ENCODE measurements around the gene FXYD3. TPM values are rescaled to one million over a fixed set of nuclear protein-coding genes. Genes with fewer than 3 reads are reported as not detected.
A peak's percentile ranks its signal among the peaks of the same experiment; 100 is the strongest.

FXYD3 gene
- total RNA-seq, 1 donor from 2014 or later = 2.8 TPM

DNA sequence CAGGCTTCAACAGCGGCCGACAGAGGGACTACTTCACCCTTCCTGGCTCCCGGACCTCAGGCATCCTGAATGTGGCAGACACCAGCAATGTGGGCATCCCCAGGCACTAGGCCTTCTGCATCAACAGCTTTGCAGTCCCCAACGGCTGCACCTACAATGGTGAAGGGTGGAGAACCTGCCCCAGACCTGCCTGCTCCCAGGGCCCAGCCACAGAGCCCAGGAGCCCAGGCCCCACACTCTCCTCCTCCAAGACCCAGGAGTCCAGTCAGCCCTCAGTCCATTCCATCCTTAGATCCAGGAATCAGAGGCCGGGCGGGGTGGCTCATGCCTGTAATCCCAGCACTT, 39.6 kb upstream of the FXYD3 start:
- H3K9me3 Mint-ChIP-seq = no peaks in the 10 kb centered on the region
- H3K4me3 Mint-ChIP-seq = no peak overlapping the region
- no peak overlapping the region for H3K27ac Mint-ChIP-seq (ENCODE audit: unreplicated experiment)
- no peaks in the 10 kb centered on the region for H3K27me3 Mint-ChIP-seq (ENCODE audit: low read depth)
- no peaks in the 10 kb centered on the region for H3K36me3 Mint-ChIP-seq (ENCODE audit: low read depth)
- no peak for DNase-seq (ENCODE audit: low read depth, low spot score)
- no peak for TF ChIP-seq CTCF (conservative IDR thresholded peaks at IDR 0.05)
- H3K4me1 Mint-ChIP-seq = no peaks in the 10 kb centered on the region

- H3K27me3 Mint-ChIP-seq (ENCODE audit: low read depth) = no peaks in the 10 kb centered on the region
- no peaks in the 10 kb centered on the region for H3K36me3 Mint-ChIP-seq (ENCODE audit: low read depth)
- no peak for TF ChIP-seq CTCF (conservative IDR thresholded peaks at IDR 0.05)
- DNase-seq (ENCODE audit: low read depth, low spot score) = no peak
- H3K27ac Mint-ChIP-seq (ENCODE audit: unreplicated experiment) = no peak overlapping the region
- H3K9me3 Mint-ChIP-seq = no peaks in the 10 kb centered on the region
- H3K4me3 Mint-ChIP-seq = no peak overlapping the region
- H3K4me1 Mint-ChIP-seq = no peaks in the 10 kb centered on the region
Observed at GRCh38 chr19:35076657-35077056, 39.0 kb upstream of the FXYD3 start.

- no peaks in the 10 kb centered on the region for H3K27me3 Mint-ChIP-seq (ENCODE audit: low read depth)
- TF ChIP-seq CTCF (conservative IDR thresholded peaks at IDR 0.05) = no peak
- H3K36me3 Mint-ChIP-seq (ENCODE audit: low read depth) = no peaks in the 10 kb centered on the region
- H3K9me3 Mint-ChIP-seq = no peaks in the 10 kb centered on the region
- no peak for DNase-seq (ENCODE audit: low read depth, low spot score)
- H3K27ac Mint-ChIP-seq (ENCODE audit: unreplicated experiment) = peak overlapping the region; percentile 95
- H3K4me1 Mint-ChIP-seq = peaks cover 3% of the 10 kb centered on the region
- no peak overlapping the region for H3K4me3 Mint-ChIP-seq
Observed at GRCh38 chr19:35077411-35078223, 38.0 kb upstream of the FXYD3 start.

GRCh38 chr19:35079826-35080225, 35.8 kb upstream of the FXYD3 start:
- no peak for TF ChIP-seq CTCF (conservative IDR thresholded peaks at IDR 0.05)
- no peak overlapping the region for H3K4me3 Mint-ChIP-seq
- DNase-seq (ENCODE audit: low read depth, low spot score) = no peak
- H3K27ac Mint-ChIP-seq (ENCODE audit: unreplicated experiment) = peak overlapping the region; percentile 43
- H3K4me1 Mint-ChIP-seq = peaks cover 18% of the 10 kb centered on the region
- no peaks in the 10 kb centered on the region for H3K36me3 Mint-ChIP-seq (ENCODE audit: low read depth)
- H3K9me3 Mint-ChIP-seq = no peaks in the 10 kb centered on the region
- H3K27me3 Mint-ChIP-seq (ENCODE audit: low read depth) = no peaks in the 10 kb centered on the region

GRCh38 chr19:35080613-35081170, 34.9 kb upstream of the FXYD3 start:
- no peak for TF ChIP-seq CTCF (conservative IDR thresholded peaks at IDR 0.05)
- Mint-ChIP-seq H3K4me3 (no peak overlapping the region), H3K4me1 (peaks cover 21% of the 10 kb centered on the region), H3K36me3 (ENCODE audit: low read depth) (no peaks in the 10 kb centered on the region), H3K9me3 (no peaks in the 10 kb centered on the region), H3K27ac (ENCODE audit: unreplicated experiment) (no peak overlapping the region), H3K27me3 (ENCODE audit: low read depth) (no peaks in the 10 kb centered on the region)
- DNase-seq (ENCODE audit: low read depth, low spot score) = no peak
